HG03521 (cell line): ENCODE results near the gene MGMT.

Source experiments
- ATAC-seq: cut with Tn5 transposase; IDR thresholded peaks from one replicate; pipeline ENCODE4 v1.9.1; 2021; ENCODE audit warnings: mild to moderate bottlenecking, moderate library complexity; ENCODE audit not compliant: unreplicated experiment

Gene MGMT

DNA sequence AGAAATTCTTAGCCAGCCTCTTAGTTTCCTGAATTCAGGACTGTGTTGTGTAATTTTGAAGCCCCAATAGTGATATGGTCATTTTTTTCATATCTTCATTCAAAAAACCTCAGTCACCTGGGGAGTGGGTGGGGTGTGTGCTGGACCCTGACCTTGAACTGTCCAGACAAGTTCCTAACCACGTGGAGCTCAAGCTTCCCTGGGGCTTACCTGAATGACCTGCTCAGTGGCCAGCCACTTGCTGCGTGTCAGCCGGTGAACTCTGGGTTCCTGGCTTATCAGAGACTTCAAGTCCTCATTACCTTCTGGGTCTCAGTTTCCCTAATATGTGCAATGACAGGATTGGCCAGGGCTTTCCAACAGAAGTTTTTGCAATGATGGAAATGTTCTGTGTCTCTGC, 27.1 kb downstream of the MGMT start:
- no peak for ATAC-seq

DNA sequence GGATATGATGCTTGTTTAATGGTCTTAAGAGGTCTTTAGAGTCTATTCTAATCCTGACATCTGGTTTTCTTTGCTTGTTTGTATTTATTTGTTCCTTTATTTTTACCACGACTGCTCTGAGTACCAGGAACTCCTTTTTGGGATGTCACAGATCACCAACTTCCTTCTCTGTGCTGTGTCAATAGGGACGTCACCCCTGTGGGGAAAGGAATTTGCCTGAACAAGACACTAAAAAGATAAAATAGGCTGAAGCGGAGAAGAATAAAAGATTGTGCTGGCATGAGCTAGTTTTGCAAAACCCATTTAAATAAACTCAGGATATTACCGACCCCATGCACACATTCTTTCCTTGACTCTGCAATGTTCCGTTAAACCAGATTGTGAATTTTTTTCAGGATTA, 27.7 kb downstream of the MGMT start:
- no peak for ATAC-seq

DNA sequence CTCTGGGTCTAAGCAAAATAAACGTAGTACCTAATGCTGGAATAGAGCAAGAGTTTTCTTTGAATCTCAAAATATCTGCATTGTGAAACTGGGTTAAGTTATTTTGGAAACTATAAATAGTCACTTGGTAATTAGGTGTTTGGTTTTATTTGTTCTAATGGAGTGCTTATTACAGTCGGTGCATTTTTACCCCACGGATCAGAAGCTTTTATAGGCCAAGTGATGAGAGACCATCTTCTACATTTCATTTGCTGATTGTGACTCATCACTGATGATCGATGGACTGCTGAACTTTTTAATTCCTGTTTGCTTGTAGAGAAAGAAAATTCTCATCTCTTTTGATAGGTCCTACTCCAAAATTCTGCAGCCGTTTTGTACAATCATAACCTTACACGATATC, 28.2 kb downstream of the MGMT start:
- ATAC-seq, result no peak

DNA sequence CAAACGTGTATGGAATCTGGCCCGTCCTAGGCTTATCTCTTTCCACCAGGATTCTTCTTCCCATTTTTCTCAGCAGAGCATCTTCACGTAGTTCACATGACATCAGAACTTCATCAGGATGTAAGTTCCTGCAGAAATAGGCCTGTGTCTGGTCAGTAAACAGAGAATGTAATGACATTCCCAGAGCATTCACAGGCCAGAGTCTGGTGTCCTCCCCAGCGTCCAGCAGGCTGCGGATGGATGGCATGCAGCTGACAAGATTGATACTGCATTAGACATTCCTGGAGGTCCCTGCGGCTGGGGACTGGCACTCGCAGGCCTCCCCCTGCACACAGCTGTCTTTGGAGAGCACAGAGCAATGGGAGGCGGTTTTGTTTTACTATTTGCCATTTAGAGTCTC, 28.7 kb downstream of the MGMT start:
- ATAC-seq, result no peak

DNA sequence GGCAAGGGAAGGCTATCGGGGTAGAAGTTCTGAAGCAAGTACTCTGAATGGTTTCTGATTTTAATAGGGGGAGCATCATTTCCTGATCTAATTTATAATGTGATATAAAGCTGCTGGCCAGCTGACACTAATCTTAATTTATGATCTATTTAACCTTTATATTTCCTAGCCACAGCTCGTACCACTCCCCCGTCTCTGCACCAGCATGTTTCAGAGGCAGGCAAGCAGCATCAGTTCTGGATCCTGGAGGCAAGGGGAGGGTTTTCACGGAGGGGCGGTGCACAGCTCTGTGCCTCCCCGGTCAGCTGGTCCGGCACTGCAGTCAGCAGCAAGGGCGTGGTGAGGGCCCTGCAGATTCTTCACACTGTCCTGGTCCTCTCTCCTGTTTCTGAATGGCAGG, 30.0 kb downstream of the MGMT start:
- no peak for ATAC-seq

DNA sequence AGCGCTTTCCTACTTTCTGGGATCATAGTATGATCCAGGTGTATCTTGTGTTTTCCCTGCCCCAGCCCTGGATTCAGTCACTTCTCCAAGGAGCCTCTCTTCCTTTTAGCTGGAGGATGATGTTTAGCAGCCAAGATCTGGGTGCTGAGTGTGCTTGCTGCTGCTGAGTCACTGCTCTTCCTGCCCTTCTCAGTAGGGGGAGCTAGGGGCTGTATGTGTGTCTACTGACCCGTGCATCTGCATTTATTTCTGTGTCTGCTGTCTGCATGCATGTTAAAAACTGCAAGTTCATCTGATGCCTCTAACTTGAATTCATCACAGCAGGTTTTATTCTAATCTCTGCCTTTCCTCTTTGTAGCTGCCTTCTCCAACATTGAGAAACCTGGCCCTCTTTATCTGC, 31.6 kb downstream of the MGMT start:
- ATAC-seq, result no peak

DNA sequence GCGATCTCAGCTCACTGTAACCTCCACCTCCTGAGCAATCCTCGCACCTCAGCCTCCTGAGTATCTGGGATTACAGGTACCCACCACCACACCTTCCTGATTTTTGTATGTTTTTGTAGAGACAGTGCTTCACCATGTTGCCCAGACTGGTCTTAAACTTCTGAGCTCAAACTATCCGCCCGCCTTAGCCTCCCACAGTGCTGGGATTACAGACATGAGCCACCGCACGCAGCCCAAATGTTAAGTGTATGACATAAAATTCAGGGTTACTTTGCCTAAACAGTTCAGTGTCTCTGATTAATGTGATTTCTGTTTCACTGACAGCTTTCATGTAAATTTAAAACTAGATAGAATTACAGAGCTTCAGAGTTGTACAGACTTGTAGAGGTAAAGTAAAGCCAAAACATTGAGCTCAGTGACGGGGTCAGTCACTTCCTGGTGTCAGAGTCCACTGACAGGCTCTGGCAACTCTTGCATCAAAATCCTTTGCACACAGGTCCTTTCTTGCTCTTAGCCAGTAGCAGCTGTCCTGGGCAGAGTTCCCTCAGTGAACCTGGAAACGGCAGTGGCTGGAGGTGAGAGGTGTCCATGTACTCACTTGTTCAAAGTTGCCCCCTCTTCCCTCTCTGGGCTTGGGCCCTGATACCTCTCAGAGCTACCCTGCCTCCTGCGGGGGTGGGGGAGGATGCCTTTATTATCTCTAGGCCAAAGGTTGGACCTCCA, 33.7 kb downstream of the MGMT start:
- no peak for ATAC-seq

DNA sequence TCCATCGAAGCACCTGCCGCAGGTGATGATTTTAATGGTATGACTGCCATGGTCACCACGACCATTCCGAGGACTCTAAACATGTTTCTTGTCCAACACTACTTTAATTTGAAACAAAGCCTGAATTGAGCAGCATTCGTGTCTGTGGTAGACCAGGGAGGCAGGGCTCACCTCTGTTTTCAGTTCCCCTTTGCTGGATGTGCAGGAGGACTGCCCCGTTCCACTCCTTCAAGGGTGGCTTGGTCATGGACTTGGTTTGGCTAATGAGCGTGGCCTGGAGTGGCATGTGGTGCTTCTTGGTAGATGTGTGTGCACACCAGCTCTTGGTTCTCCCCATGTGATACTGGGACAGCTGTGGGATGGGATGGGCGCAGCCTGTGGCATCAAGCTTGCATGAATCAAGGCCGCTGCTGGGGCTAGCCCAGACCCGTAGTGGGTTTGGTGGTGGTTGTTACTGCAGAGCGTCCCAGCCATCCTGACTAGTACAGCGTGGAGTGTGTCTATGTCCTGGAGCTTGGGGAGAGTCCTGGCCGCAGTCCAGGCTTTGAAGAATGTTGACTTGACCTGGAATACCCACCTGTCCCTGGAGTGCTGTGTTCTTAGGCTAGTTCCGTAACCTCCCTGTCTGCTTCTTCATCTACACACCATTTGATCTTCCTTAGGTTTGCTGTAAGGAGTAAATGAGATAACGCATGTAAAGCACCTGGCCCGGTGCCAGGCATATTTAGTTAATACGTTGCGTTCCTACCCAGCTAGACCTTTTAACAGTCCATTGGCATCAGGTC, 34.8 kb downstream of the MGMT start:
- peak; percentile 93 for ATAC-seq

DNA sequence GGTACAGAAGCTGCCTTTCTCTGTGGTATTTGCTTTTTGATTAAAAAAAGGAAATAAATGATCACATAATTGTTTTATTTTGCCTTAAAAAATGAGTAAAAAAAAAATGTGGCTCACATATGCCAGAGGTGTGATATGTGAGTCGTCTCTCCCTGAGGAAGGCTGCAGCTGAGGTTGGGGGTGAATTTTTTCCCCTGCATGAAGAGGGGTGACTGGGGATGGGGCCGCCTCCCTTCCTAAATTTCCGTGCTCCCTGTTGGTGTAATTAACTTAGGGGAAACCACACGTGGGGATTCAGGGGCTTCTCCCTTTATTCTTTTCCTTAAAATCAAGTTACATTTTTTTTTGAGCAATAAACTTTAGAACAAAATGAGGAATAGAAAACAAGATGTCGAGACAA, 35.4 kb downstream of the MGMT start:
- no peak for ATAC-seq

DNA sequence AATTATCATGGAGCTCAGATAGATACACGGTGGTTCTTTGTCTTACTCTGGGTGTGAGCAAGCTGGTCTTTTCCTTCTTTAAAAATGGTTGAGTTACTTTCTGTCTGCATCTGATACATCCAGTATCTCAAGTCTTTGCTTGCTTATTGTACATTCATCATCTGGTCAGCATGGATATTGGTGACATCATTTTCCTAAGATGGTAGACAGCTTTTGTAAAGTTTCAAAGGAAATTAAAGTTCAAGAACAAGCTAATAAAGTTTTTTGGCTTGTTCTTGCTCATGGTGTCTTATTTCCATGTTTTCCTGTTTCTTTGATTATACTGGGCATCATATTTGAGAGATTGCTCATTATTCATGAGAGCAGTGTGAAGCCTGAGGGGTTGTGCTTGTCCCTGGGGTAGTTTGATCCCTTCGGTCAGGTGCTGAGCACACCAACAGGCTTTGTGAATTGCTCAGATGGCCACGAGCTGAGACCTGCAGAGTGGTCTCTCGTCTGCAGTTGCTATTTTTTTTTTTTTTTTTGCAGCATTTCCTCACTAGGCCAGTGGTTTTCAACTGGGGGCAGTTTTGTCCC, 38.5 kb downstream of the MGMT start:
- no peak for ATAC-seq

DNA sequence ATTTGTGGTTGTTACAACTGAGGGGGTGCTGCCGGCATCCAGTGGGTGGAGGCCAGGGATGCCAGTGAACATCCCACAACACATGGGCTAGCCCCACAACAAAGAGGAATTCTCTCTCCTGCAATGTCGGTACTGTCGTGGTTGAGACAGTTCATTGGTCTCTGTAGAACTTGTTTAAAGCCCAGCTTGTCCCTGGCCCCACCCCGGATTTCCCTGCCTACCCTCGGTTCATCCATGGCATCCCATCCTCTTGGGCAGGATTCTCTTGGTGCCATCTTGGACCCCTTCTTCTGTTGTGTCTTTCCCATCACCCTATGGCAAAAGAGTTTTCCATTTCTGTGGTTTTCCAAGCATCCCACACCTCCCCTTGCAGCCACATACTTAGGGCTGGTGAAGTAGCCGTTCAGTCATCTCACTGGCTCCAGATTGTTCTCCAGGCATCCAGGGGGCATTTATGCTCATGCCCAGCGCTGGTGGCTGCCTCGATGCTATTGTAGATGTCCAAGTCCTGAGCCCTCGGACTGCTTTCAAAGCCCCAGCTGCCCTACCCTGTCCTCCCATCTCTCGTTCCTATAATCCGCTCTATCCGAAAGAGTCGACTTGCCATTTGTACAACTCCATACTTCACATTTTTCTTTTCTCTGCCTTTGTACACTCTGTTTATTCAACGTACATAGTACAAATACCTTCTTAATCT, 39.2 kb downstream of the MGMT start:
- ATAC-seq, result no peak

DNA sequence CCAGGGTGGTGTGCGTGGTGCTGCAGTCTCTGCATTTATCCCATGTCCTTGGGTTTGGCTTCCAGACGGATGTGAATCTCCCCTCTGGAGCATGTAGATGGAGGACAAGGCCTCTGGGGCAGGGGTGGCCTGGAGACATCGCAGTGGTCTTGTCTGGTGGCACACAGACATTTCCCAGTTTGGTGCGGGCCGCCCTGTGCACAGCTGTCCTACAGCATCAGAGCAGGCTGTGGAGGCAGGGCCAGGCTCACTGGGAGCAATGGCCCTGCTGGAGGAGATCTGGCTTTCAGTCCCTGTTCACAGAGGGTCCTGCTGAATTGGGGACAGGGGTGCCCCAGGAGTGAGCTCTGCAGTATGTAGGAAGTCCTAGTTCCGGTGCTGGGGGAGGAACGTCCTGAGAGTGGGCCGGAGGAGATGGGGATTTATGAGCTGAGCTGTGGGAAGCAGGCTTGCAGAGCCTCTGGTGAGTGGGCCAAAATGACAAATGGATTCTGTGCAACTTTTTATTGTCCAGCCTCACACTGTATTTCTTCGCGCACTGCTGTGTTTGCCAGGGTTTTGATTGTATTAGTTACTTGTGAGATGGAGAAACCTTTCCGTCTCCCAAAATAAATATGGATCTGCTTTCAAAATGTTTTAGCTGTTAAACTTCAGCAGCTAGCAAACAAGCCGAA, 40.3 kb downstream of the MGMT start:
- no peak for ATAC-seq

DNA sequence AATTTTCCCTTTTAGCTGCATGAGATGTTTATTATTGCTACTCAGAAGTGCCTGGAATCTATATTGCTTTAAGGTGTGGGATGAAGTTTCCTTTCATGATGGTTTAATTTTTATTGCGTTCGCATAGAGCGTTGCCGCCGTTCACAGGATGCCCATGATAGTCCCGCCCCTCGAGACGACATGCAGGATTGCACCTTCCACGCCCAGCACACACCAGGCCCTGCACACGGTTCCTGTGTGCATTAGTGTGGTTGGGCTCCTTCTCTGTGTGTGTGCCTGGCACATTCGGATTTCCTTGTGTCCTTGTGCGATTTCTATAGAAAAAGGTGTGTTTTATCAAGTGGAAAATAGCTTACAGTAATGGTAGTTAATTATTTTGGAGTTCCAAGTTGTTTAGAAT, 42.1 kb downstream of the MGMT start:
- ATAC-seq, result no peak

DNA sequence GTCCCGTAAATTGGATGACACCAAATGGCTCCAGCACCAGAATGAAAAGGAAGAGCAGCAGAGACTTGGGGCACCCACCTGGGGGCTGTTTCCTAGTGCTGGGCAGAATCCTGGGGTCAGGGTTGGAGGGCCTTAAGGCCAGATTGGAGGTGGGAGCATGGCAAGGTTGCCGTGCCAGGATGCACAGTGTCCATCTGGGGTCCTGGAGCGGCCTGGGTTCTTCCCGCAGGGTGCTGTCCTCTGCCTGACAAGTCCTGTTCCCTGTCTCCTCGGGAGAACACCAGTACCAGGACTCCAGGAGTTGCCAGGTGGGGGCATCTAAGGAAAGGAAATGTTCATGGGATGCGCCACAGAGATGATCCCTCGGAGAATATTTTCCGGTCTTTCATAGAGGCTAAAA, 42.8 kb downstream of the MGMT start:
- no peak for ATAC-seq

DNA sequence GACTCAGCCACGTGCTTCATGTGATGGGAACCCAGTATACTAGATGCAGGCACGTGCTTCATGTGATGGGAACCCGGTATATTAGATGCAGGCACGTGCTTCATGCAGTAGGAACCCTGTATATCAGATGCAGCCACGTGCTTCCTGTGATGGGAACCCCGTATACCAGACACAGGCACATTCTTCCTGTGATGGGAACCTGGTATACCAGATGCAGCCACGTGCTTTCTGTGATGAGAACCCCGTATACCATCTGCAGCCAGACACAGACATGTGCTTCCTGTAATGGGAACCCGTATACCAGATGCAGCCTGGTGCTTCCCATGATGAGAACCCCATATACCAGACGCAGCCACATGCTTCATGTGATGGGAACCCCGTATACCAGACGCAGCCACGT, 44.0 kb downstream of the MGMT start:
- no peak for ATAC-seq

DNA sequence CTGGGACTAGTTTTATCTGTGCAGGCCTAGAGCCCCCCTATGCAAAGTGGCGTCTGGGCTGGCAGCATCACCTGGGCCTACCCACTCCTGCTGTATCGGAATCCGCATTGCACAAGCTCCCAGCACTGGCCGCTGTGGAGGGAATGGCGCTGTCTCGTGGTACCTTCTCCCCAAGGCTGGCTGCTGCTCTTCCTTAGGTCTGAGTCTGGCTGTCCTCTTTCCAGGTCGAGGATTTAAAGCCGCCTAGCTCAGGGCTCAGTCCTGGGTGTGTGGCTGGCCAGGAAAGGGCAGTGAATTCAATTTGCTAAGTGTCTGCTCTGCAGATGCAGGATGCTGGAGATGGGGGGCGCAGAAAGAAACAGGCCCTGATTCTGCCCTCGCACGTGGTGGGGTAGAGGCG, 44.7 kb downstream of the MGMT start:
- no peak for ATAC-seq

DNA sequence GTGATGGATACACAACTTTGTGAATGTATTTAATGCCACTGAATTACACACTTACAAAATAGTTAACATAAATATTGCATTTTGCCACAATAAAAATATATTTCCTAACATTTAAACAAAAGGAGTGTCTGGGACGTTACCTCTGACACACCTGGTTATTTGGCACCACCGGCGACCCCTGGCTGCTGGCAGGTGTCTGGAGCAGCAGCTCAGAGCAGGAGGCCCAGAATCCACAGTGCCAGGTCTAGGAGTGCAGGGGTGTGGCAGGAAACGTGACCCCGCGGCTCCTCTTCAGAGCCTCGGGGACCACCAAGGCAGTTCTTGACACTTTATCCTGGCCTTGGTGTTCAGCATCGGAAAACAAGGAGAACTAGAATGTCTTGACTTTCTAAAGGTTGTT, 46.3 kb downstream of the MGMT start:
- ATAC-seq, result no peak

DNA sequence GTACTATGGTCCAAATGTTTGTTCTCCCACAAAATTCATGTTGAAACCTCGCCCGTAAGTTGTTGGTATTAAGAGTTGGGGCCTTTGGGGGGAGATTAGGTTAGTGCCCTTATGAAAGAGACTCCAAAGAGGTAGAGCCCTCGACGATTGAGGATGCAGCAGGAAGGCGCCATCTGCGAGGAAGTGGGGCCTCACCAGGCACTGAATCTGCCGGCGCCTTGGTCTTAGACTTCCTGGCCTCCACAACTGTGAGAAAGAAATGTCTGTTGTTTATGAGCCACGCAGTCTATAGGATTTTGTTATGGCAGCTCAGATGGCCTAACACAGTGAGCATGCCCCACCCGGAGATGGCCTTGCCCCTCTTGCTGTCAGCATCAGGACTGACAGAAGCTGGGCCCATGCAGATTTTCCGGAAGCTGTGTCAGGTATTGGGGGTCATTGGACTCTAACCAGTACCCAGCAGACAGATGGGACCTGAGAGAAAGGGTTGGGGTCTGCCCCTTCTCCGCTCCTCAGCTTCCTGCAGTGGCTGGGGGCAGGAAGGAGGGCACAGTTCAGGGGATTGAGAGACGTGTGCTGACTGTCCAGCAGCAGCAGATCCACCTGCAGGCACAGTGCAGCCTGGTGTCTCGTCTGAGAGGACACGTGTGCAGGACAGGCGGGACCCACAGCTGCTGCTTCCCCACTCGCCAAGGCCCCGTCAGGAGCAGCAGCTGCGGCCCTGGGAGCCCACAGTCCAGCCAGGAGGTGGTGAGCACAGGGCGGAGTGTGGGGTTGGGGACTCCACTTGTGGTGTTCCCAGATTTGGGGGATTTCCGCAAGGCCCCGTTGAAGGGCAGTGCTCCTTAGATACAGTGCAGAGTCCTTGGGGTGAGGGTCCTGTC, 47.8 kb downstream of the MGMT start:
- ATAC-seq, result no peak

DNA sequence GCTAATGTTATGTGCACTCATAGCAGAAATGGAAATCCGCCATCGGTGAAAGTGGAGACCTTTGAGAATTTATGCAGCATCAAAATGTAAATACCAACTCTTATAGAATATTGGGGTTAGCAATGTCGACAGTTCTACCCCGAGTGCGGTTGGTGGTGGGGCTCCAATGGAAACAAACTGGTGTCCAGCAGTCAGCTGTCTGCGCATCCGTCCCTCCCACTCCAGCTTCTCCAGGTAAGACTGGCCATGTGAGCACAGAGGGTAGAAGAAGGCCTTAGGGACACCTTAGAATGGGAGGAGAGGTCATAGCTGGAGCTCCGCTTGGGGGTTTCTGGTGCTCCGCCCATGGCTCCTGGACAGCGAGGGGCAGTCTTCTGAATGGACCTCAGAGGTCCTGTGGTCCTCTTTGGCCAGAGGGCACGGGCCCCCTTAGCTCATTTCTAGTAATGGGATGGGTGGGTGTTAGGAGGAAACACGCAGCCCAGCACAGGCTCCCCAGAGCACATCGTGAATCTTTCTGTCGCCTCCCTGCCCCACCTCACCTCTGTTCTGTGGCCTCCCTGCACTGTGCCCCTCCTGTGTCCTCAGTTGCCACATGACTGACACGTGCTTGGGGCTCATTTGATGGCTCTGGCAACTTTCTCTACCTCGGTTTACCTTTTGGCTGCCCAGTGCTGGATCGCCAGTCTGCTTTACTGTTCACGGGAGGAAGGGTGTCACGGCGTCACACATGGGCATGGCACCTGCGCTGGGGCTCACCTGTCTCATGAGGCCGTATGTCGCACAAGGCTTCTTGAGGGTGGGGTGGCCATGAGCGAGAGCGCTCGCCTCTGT, 50.0 kb downstream of the MGMT start:
- ATAC-seq, result no peak
